NCI-H1092 (cell line): ENCODE results near the gene GRM2.
A peak's percentile ranks its signal among the peaks of the same experiment; 100 is the strongest.

Experiments
- DNase-seq: peaks from one replicate; lab custom pipeline; 2025; lab: John Stamatoyannopoulos, UW

GRM2 gene

DNA sequence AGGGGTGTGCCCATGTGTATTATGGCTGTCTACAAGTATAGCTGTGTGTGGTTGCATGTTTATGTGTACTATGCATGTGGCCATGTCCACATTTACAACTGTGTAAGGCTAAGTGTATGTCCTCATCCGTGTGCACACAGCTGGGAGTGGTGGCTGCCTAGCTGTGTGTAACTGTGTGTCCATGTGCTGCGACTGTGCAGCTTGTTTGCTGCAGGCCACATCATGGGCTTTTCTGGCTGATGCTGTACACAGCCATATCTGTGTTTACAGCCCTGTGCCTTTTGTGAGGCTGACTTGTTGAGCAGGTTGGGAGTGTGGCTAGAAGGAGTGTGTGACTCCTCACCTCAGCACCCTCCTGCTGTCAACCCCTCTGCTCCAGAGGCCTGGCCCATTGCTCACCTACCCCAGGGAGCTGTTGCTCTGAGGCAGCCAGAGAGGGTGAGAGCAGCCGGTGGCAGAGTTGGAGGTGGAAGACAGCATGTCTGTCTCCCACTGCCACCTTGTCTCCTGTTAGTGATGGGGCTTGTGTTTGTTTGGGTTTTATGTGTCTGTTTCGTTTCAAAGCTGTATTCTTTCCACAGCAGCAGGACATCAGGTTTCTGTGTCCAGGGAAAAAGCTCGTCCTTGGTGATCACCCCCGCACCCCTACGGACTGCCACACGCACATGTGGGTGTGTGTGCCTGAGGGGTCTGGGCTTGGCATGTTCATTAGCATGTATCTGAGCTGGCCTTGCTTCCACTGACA, 1.4 kb upstream of the GRM2 start:
- no peak for DNase-seq

DNA sequence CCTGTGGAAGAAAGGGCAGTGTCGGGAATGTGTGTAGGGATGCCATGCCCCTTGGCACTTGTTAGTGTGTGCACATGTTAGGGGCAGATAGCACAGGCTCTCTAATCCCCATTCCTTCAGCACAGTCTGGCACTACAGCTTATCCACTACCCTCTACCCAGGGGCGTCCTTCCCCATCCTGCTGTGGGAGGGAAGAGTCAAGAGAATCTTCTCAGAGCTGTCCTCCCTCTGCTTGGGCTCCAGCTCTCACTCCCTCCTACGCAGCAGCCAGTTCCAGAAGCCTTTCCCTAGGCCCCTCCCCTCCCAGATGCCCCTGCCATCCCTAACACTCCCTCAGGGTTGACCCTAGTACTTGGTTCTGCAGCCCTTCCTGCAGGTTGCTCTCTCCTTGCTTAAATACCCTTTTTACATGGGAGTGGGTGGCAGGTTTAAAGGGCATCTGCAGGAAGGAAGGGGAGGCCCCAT, 815 bp upstream of the GRM2 start:
- DNase-seq: no peak

DNA sequence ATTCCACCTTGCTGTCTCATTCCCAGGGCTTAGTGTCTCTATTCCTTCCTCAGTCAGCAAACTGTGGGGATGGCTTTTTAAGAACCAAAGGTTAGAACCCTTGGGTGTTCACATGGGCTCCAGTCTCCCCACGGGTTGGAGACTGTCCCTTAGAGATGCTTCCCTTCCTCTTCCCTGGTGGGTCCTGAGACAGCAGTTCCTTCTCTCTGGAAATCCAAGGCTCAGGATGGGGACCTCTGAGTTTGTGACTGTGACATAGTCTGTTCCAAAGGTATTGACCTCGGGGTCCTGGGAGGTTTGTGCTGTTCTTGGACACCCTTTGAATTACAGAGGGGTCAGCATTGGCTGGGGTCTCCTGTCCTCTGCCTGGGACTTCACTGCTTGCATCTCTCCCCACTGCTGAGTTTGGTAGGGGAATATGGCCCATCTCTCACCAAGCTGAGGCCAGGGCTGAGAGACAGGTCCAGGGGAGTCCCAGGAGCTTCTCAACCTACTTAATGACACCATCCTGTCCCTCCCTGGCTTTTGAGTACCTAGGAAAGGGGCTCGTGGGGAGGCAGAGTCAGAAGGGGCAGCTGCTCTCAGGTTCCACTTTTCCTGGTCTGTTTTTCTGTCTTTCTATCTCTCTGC, 1.5 kb downstream of the GRM2 start:
- DNase-seq: no peak

DNA sequence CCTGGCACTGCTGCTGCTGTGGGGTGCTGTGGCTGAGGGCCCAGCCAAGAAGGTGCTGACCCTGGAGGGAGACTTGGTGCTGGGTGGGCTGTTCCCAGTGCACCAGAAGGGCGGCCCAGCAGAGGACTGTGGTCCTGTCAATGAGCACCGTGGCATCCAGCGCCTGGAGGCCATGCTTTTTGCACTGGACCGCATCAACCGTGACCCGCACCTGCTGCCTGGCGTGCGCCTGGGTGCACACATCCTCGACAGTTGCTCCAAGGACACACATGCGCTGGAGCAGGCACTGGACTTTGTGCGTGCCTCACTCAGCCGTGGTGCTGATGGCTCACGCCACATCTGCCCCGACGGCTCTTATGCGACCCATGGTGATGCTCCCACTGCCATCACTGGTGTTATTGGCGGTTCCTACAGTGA, 2.1 kb downstream of the GRM2 start:
- DNase-seq: no peak

DNA sequence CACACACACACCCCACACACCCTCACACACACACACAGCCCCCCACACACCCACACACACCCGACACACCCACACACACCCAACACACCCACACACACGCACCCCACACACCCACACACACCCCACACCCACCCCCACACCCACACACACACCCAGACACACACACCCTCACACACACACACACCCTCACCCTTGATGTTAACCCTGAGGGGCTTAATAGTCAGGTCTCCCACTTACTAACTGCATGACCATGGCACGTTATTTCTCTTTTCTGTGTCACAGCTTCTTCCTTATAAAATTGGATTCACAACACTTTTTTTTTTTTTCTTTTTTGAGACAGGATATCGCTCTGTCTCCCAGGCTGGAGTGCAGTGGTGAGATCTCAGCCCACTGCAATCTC, 2.8 kb downstream of the GRM2 start:
- no peak for DNase-seq

DNA sequence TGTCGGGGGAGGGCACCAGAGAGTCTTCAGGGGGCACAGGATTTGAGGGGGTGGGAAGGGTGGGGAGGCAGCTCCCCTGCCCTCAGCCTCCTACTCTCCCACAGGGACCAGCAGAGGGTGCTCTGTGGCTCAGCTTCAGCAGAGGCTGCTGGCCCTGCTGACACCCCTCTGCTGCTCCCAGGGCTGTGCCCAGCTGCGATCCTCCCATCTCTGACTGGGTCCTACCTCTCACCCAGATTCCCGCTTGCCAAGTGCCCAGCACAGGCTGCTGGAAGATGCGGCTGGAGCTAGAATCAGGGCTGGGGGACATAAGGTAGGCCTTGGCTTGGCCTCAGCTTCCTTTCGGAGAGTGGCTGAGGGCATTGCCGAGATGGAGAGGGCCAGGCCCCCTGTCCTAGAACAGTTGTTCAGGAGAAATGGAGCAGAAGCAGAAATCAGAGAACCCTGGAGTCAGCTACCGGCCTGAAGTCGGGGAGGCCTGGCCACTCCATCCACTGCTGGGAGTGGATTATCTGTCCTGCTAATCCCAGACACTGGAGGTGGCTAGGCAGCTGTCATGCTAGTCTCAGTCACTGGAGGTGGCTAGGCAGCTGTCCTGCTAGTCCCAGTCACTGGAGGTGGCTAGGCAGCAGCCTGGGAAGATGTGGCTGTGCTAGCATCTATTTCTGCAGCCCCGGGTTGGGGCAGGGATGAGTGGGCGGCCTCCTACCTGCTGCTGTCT, 3.9 kb downstream of the GRM2 start:
- no peak for DNase-seq

DNA sequence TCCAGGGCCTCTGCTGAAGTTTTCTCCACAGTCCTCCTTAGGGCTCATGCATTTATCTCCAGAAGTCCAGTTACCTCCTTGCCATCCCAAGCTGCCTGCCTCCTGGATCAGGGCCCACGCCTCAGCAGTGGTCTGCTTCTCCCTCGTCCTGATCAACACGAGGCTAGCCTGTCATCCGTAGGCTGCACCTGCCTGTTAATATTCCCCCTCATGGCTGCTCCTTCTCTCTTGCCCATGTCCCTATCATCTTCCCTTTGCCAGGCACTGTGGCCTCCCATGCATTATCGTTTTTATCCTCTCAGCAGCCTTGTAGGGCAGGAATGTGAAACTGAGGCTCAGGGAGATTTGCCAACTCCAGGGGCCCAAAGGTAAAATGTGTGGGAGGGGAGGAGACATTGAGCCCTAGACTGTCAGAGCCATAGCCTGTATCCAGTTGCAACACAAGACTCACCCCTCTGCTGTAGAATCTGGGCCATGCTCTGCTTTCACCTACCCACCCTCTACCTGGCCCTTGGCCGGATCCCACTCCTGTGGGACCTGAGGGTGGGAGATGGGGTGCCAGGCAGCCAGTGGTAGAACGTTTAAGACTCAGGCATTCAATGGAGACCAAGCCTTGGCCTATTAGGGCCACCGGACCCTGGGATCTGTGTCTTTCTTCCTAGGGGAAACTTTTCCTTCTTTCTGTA, 4.6 kb downstream of the GRM2 start:
- no peak for DNase-seq

DNA sequence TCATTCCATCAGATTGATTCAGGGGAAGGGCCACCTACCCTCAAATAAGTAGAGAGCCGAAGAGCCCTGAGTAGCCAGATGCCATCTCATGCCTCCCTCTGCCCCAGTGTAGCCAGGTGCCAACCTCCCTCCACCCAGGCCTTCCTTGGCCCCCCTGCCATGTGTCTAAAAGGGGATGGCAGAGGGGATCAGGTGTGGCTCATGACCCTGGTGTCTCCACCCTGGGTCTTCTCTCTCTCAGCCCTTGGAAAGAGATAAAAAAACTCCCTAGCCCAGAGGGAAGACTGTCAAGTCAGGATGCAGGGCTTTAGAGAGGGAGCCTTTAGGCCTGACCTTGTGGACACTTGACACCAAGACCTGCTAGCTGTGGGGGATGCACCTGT, 5.2 kb downstream of the GRM2 start:
- no peak for DNase-seq

DNA sequence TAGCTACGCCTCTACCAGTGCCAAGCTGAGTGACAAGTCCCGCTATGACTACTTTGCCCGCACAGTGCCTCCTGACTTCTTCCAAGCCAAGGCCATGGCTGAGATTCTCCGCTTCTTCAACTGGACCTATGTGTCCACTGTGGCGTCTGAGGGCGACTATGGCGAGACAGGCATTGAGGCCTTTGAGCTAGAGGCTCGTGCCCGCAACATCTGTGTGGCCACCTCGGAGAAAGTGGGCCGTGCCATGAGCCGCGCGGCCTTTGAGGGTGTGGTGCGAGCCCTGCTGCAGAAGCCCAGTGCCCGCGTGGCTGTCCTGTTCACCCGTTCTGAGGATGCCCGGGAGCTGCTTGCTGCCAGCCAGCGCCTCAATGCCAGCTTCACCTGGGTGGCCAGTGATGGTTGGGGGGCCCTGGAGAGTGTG, 5.7 kb downstream of the GRM2 start:
- no peak for DNase-seq

DNA sequence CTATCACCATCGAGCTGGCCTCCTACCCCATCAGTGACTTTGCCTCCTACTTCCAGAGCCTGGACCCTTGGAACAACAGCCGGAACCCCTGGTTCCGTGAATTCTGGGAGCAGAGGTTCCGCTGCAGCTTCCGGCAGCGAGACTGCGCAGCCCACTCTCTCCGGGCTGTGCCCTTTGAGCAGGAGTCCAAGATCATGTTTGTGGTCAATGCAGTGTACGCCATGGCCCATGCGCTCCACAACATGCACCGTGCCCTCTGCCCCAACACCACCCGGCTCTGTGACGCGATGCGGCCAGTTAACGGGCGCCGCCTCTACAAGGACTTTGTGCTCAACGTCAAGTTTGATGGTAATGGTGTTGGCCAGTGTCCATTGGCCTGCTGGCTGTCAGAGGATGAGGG, 6.1 kb downstream of the GRM2 start:
- DNase-seq: no peak

DNA sequence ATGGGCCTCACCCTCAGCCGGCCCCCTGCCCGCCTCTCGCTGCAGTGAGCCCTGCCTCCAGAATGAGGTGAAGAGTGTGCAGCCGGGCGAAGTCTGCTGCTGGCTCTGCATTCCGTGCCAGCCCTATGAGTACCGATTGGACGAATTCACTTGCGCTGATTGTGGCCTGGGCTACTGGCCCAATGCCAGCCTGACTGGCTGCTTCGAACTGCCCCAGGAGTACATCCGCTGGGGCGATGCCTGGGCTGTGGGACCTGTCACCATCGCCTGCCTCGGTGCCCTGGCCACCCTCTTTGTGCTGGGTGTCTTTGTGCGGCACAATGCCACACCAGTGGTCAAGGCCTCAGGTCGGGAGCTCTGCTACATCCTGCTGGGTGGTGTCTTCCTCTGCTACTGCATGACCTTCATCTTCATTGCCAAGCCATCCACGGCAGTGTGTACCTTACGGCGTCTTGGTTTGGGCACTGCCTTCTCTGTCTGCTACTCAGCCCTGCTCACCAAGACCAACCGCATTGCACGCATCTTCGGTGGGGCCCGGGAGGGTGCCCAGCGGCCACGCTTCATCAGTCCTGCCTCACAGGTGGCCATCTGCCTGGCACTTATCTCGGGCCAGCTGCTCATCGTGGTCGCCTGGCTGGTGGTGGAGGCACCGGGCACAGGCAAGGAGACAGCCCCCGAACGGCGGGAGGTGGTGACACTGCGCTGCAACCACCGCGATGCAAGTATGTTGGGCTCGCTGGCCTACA, 8.5 kb downstream of the GRM2 start:
- DNase-seq: no peak

DNA sequence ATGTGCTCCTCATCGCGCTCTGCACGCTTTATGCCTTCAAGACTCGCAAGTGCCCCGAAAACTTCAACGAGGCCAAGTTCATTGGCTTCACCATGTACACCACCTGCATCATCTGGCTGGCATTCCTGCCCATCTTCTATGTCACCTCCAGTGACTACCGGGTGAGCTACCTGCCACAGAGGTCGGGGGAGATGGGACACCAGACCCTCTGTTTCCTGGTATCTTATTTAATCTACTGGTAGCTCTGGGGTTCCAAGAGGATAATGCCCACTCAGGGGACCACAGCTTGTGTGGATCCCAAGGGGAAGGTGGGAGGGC, 9.1 kb downstream of the GRM2 start:
- no peak for DNase-seq

DNA sequence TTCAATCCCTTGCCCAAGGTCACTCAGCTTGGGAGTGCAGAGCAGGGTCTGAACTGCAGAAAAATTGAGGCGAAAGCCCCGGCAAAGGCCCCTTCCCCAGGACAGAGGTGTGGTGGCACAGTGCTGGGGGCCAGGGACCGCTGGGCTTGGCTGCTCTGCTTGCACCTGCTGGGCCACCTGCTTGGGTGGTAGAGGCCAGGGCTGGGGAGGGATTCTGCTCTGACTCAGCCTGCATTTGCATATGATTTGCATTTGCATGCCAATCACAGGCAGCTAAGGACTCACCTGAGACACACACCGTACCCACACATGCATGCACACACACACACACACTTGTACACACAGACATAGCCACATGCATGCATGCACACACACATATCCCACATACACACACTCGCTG, 9.9 kb downstream of the GRM2 start:
- DNase-seq: no peak

DNA sequence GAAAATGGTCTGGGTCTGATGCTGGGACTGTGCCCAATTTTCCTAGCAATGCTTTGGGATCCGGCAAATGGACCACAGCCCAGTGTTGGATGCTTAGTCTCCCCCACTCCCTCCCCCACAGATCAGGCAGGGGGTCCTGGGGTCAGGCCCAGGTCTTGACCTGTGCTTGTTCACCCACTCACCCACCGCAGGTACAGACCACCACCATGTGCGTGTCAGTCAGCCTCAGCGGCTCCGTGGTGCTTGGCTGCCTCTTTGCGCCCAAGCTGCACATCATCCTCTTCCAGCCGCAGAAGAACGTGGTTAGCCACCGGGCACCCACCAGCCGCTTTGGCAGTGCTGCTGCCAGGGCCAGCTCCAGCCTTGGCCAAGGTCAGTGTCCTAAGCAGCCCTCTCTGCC, 10.6 kb downstream of the GRM2 start:
- no peak for DNase-seq

DNA sequence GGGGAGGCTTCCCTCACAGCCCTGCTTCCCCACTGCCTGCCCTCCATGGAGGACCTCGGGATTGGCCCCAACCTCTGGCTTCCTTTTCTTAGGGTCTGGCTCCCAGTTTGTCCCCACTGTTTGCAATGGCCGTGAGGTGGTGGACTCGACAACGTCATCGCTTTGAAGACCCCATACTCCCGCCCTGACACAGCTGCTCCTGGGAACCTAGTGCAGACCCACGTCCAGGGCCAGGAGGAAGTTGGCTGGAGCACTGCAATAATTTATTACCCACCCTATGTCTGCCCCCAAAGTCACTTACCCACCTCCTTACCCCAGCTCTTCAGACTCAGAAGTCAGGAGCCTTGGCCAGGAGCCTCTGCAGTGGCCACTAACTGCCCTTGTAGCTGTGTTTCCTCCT, 11.1 kb downstream of the GRM2 start:
- no peak for DNase-seq

DNA sequence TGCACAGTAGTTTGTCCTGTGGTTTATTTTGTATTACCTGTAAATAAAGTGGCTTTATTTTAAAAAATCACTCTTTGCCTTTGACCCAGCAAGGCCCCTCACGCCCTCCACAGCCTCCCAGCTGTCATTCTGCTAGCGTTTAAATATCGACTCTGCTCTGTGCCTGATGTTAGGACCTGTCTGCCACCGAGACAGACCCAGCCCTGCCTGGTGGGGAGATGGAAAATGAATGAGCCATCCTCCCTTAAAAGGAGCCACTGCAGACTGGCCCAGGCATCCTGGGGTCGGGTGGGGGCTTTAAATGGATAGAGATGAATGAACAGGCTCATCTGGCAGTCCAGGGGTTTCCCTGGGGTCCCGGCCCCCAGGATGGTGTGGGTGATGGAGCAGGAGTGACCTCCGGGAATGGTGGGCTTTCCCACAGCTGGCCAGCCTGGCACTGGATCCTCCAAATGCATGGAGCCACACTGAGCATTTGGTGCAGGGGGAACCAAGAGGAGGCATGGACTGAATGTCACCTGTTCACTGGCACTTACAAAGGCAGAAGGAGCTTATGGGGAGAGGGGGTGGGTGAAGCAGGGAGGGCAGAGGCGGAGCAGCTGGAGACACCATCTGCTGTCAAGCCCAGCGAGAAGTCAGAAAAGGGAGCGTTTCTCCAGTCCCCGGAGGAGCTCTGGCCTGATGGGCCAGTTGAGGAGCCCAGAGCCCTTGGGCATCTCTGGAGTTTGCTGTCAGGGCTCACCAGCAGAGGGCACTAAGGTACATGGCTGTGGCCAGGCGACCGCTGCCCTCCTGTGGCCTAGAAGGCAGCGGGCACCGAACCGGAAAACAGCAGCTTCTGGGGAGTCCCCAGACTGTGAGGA, 11.9 kb downstream of the GRM2 start:
- DNase-seq: peak; percentile 55

DNA sequence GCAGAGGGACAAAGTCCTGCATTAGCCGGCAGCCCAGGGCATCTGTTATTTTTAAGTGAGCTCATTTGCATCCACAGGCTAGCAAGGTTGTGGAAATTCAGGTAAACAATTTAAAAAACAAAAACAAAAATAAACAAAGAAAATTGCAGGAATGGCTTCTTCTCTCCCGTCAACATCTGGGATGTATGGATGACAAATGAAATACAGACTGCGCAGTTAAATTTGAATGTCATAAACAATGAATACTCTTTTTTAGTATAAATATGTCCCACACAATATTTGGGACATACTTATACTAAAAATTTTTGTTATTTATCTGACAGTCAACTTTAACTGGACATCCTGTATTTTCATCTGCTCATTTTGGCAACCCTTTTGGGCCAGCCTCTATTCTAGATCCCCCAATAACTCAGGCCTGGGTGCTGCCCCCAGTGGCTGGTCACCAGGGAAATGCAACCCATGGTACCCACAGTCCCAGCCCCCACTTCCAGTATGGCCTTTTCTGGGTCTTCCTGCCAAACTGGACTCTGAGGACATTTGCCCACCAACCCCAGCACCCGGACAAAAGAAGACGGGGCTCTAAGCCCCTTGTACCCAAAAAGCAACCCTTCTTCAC, 12.7 kb downstream of the GRM2 start:
- no peak for DNase-seq

DNA sequence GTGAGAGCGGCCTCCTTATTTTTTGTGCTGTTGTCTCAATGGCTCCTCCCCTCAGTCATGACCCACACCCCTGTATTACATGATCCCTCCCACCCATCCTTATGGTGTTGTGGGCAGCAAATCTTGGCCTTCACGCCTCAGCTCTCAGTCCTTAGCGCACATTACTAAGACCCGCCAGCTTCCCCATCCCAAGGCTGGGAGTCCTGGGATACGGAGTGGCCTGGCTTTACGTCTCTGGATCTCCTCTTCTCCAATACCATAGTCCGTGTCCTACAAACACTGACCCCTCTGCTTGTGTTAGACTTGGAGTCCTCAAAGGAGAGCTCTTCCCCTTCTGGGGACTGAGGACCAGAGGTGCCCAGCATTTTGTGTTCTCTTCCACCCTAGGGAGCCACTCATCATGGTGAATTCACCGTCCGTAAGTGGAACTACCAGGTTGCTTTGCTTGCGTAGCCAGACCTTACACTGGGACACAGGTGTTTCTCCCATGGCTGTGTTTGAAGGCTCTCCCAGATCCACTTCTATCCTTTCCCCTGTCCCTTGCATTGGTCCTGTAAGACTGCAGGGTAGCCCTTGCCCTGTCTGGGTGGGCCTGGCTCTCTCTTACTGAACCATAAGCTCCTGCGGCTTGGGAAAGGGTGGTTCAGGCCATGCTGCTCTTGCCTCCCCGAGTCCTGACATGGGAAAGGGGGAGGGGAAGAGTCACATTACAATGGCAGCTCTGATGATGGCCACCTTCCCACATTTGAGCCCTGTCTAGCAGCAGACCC, 13.6 kb downstream of the GRM2 start:
- no peak for DNase-seq

DNA sequence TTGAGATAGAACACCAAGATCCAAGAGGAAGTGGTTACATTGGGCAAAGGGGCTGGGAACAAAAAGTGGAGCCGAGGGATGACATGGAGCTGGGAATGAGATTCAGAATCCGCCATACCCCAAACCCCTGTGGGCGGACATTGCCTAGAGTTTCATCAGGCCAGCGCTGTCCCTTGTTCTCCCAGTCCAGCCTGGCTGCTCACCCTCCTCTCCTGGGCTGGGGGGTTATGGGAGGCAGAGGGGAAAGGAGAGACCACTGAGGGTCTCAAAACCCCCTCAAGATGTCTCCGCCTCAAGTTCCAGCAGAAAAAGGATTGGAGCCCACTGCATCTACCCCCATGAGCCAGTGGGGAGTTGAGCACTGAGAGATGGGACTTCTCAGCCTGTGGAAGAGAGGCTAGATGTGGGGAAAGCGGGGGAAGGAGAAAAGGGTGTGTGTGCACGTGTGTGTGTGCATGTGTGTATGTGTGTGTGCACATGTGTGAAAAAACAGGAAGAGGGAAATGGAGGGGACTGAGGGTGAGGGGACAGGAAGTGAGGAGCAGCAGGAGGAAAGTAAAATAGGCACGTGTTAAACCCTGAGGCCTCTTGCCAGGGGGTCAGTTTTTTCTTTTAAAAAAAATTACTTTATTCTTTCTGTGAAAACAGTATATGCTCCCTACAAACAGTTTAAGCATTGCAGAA, 14.3 kb downstream of the GRM2 start:
- DNase-seq: no peak
